ENCODE data around the gene NET1.

- TF ChIP-seq, protein P1, sequence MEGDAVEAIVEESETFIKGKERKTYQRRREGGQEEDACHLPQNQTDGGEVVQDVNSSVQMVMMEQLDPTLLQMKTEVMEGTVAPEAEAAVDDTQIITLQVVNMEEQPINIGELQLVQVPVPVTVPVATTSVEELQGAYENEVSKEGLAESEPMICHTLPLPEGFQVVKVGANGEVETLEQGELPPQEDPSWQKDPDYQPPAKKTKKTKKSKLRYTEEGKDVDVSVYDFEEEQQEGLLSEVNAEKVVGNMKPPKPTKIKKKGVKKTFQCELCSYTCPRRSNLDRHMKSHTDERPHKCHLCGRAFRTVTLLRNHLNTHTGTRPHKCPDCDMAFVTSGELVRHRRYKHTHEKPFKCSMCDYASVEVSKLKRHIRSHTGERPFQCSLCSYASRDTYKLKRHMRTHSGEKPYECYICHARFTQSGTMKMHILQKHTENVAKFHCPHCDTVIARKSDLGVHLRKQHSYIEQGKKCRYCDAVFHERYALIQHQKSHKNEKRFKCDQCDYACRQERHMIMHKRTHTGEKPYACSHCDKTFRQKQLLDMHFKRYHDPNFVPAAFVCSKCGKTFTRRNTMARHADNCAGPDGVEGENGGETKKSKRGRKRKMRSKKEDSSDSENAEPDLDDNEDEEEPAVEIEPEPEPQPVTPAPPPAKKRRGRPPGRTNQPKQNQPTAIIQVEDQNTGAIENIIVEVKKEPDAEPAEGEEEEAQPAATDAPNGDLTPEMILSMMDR (conservative IDR thresholded peaks at IDR 0.05): no peak
- TF ChIP-seq ZFX (IDR thresholded peaks at IDR 0.05): no peak
These were observed 28.7 kb downstream of the NET1 start for GRCh38 chr10:5441106-5441505.

Measured in C4-2B (cell line).